NCI-H82 treated with DMSO at 0.1 percent for 48 hours (cell line): ENCODE measurements around the gene OLFML2A.
"Not testable (repeated sequence)": the region's sequence is repeated elsewhere in the genome, so short reads cannot be mapped to it uniquely, and the experiment has no call there.

Source experiments
- DNase-seq: peaks from one replicate; lab custom pipeline; 2025; ENCODE audit not compliant: unreplicated experiment; lab: John Stamatoyannopoulos, UW

The OLFML2A gene

DNA sequence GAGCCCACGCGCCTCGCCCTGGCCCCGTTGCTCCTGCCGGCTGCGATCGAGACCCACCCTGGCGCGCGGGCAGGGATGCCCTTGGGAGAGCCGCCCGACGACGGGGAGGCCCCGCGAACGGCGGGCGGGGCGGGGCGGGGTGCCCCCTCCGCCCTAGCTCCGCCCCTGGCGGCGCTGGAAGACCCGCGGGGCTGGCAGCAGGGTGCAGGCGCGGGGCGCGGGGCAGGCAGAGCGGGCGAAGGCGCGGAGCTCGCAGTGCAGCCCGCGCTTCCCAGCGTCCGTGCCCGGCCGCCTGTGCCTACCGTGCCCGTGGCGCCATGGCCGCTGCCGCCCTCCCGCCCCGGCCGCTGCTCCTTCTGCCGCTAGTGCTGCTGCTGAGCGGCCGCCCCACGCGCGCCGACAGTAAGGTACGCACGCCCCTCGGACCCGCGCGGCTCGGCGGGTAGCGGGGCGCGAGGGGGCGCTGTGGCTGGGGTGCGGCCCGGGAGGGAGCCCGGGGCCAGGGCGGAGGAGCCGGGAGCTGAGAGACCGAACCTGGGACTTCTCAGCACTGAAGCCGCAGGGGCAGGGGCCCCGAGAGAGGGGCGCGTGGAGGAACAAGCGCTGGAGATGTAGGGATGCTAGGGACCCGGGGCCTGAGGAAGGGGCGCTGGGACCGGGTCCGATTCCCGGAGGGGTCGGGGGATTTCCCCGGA lies at the start of gene OLFML2A:
TSS of gene OLFML2A (plus strand) at position 180 of the 695 bp plus-strand sequence. CDS start at position 318, 138 bp downstream.
- no peak for DNase-seq

DNA sequence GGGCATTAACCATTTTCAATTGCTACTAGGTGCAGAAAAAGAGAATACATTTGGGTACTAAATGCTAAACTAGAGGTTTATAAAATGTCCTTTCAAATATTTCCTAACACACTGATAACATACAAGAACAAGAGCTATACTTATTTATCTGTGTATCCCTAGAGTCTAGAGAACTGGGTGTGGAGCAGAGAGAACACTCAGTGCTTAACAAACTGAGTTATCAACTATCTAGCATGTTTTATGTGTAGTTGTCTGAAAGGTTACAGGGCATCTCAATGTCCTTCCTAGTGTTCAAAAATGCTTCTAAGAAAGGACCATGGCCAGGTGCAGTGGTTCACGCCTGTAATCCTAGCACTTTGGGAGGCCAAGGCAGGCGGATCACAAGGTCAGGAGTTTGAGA lies 46.2 kb upstream of the OLFML2A start:
- no peak for DNase-seq

DNA sequence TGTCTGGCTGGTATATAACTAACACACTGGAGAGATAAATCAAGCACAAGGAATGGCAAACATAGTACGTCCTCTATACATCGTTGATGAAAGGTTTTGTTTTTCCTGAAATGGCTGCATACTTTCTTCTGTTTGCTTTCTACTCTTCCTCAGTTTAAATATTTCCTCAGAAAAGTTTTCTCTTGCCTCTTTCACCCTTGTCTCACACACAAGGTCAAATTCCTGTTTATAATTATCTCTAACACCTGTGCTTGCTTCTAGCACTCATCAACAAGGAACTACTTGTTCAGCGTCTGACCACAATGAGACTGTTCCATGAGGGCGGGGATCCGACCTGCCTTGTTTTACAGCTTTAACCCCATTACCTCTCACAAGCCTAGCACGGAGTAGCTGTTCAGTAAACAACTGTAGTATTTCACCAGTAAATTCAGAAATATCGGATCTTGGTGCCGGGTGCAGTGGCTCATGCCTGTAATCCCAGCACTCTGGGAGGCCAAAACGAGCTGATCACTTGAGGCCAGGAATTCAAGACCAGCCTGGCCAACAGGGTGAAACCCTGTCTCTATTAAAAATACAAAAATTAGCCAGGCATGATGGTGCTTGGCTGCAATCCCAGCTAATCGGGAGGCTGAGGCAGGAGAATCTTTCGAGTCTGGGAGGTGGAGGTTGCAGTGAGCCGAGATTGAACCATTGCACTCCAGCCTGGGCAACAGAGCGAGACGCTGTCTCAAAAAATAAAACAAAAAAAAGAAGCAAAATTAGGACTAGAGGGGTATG lies 42.8 kb upstream of the OLFML2A start:
- no peak for DNase-seq

DNA sequence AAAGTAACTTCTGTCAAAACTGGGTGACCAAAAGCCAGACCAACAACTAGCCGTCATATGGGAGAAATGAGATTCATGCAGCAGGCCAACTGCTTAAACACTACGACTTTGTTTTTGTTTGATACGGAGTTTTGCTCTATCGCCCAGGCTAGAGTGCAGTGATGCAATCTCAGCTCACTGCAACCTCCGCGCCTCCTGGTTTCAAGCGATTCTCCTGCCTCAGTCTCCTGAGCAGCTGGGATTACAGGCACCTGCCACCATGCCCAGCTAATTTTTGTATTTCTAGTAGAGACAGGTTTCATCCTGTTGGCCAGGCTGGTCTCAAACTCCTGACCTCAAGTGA lies 42.2 kb upstream of the OLFML2A start:
- not testable (repeated sequence) for DNase-seq

DNA sequence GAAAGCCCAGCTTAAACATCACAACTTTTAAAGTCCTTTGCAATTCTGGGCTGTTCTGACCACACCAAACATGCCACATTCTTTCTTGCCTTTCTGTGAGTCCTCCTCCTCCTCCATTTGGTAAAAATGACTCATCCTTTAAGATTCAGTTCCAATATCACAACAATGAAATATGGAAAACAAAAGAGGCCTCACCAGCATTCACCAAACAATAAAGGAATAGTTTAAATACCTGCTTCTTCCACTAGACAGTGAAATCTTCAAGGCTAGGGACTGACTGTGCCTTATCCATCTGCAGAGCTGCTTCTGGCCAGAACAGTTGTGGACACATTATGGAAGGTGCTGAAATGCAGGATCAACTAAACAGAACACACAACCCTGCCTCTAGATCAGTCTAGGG lies 41.8 kb upstream of the OLFML2A start:
- DNase-seq, result no peak

DNA sequence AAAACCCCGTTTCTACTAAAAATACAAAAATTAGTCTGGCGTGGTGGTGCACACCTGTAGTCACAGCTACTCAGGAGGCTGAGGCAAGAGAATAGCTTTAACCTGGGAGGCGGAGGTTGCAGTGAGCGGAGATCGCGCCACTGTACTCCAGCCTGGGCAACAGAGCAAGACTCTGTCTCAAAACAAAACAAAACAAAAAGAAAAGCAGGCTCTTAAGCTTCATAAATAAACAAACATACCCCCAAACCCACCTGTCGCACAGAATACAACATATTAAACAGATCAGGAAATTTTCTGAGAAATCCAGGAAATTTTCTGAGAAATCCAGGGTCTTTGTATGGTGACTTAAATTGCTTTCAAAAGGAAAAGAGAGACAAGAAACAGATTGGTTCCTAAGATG lies 38.9 kb upstream of the OLFML2A start:
- not testable (repeated sequence) for DNase-seq

DNA sequence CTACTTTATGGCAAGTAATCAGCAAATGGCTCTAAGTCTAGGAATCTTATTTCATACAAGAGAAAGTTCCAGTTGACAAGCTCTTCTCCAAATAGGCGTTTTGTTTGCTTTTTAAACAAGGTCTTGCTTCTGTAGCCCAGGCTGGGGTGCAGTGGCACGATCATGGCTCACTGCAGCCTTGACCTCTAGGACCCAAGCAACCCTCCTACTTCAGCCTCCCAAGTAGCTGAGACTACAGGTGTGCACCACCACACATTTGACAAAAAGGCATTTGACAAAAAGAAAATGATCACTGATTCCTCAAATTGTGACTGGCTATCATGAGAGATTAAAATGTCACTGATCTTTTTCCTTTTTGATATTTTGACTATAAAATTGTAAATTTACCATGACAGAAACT lies 37.6 kb upstream of the OLFML2A start:
- no peak for DNase-seq

DNA sequence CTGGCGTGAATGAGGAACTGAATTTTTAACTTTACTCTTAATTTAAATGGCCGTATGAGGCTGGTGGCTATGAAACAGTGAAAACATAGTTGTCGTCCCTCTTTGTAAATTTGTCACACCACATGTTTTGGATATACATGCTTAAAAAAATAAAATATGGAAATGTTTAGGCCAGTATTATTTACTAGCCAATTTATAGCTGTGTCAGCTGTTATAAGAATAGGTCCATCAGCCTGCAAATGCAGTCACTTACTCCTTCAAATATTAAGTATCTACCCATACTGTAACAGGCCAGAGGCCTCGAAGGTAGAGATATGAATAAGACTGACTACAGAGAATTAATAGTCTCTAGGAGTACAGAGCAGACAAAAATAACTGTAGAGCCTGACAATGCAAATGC lies 35.8 kb upstream of the OLFML2A start:
- DNase-seq, result no peak

DNA sequence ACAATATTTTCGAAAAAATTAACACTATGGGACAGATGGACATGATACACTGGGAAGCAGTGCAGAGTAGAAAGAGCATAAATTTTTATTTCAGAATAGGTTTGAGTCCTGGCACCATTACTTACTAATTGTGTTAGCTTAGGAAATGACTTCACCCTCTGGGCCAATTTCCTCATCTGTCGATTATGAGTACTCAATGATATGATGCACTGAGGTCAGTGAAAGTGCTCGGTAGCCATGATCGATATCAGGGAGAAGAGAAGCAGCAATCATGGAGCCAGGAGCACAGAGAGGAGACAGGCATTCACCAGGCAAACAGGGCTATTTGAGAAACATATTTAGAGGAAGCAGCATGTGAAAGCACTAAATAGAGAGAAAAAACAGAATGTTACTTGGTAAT lies 35.3 kb upstream of the OLFML2A start:
- DNase-seq, result no peak

- DNase-seq, result no peak
Measured at GRCh38 chr9:124742940-124743339, 34.0 kb upstream of the OLFML2A start.

DNA sequence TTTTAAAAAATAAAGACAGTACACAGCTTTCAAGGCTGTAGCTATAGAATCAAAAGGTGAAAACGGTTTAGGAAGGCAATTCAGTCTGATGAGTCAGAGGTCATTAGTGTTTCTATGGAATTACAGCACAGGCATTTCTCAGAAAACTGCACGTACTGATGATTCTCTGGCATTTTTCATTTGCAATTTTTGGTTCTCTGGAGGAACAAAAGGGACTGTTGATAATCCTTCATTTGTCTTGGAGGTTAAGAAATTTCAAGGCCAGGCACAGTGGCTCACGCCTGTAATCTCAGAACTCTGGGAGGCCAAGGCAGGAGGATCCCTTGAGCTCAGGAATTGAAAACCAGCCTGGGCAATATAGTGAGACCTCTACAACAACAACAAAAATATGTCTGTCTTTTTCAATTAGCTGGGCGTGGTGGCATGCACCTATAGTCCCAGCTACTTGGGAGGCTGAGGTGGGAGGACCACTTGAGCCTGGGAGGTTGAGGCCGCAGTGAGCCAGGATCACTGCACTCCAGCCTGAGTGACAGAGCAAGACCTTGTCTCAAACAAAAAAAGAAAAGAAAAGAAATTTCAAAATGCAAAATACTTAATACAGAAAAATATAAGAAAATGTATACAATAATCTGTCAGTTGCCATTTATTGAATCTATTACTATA lies 33.1 kb upstream of the OLFML2A start:
- DNase-seq, result no peak

DNA sequence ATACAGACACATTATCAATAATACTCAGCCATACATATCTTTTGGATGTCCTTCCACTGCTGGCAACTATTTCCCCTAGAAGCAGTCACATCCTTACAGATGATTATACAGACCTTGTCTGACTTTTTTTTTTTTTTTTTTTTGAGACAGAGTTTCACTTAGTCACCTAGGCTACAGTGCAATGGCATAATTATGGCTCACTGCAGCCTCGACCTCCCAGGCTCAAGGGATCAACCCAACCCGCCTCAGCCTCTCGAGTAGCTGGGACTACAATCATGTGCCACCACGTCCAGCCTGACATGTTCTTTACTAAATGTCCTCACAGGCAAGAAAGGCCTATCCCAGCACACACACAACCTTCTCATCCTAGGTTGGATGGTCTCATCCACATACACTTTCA lies 29.9 kb upstream of the OLFML2A start:
- no peak for DNase-seq

GRCh38 chr9:124749284-124749683 lies 27.6 kb upstream of the OLFML2A start:
- DNase-seq, result no peak

DNA sequence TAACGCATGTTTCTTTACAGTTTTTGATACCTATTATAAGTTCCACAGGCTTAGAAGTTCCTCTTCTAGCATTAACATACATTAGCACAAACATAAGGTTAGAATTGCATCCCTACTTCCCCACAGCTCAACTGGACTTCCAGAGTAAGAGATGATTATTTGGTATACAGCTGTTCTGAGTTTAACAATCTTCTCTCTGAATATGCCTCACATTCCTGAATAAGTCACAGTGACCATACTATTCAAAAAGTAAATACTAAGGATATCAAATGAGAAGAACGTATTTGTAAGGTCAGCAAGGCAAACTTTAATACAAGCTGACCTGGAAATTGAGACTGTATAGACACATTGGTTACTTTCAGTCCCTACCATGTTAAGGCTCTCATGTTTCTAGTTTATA lies 27.2 kb upstream of the OLFML2A start:
- no peak for DNase-seq

DNA sequence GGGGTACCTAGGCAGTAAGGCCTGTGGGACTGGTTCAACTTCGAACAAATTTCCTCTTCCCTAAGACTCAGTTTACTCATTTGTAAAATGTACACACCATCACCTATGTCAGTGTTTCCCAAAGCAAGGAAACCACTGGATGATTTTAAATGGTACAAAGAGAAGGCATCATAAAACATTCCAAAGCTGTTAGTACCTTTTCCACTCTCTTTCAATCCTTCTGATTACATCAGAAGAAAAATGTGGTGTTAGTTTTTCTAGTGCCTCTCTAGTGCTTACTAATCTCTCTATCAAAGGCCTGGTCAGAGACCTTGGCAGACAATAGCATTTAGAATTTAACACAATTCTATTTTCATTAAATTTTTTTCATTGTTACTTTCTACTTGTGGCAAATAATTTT lies 24.0 kb upstream of the OLFML2A start:
- no peak for DNase-seq

- no peak for DNase-seq
Measured at GRCh38 chr9:124754289-124754688, 22.6 kb upstream of the OLFML2A start.

- no peak for DNase-seq
Measured at GRCh38 chr9:124755061-124755460, 21.9 kb upstream of the OLFML2A start.

DNA sequence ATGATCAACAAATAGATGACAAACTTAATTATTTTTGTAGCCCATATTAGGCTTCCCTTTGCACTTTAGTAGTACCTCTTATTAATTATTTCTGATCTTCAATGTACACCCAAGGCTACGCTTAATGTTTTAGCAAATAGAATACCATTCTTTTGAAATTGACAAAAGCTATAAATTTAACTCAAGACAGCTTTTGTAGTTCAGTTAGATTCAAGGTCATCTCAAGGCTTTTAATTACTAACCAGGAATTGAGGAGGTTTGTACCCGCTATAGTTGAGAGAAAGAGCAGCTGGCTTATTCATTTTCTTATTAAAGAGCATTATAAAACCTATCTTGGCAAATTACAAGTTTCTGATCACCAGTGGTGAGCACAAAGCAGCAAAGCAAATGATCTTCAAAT lies 20.9 kb upstream of the OLFML2A start:
- DNase-seq, result no peak

DNA sequence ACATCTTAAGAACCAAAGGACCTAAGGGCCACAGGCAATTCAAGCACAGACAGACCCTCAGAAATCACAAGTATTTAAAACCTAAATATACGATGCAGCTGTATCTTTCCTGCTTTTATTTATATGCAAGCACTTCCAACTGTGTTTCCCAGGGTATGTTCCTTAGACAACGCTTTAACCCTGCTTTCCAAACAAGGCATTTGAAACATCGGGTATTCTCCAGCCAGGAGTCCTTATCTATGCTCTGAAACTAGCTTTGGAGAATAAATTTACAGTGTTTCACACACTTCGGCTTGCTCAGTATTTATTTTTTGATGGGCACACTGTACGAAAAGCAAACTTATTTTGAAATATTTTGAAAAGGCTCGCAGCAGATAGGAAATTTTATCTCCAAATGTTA lies 19.3 kb upstream of the OLFML2A start:
- DNase-seq, result no peak

DNA sequence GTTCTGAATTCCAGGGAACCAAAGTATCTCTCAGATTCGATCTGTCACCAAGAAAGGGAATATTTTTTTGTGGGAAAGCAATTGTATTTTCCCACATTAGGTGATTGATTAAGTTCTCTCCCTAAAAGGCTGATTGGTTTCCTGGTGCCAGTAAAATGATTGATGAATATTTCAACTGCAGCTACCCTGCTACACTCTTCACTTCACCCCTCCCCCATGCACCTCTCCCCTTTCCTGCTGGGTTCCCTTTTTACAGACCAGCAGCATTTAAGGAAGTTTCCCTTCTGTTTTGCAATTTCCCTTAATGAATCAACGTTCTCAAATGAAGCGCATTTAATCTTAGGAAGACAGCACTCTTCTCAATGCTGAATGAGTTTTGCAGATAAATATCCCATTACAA lies 18.9 kb upstream of the OLFML2A start:
- no peak for DNase-seq

DNA sequence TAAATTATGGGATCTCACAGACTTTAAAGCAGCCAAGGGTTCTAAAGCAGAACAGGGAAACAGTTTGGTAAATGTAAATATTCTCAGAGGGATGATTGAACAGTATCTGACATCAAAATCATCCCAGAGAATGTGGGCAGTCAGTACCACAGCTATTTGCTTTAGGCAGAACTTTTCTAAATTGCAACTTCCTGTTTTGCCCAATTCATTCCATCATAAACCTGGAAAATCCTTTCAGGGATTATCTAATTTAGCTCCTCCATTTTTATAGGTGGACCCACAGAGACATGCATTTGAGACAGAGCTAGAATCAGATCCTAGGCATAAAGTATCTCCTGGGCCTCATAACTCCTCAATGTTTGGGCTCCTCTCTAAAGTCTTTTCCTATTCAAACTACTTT lies 18.2 kb upstream of the OLFML2A start:
- no peak for DNase-seq

DNA sequence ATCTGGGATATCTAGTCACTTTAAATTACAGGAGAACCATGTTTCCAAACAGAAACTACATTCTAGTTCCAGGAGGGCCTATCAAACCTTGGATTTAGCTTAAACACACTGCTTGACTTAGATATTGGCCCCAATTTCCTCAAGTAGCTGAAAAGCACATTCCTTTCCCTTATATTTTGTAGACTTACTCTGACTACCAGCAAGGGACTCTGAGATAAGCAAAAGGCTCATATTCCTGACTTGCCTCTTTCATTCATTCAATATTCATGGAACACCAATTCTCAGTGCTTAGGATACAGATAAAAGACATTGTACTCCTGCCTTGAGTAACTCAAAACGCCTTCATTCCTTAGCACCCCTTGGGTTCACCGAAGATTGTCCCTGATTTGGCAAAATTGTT lies 17.6 kb upstream of the OLFML2A start:
- no peak for DNase-seq
